Caki2 (cell line): ENCODE results near the gene BUD31. TPM values are rescaled to one million over a fixed set of nuclear protein-coding genes. Genes with fewer than 3 reads are reported as not detected.
"Not testable (repeated sequence)": the region's sequence is repeated elsewhere in the genome, so short reads cannot be mapped to it uniquely, and the experiment has no call there.

Source experiments
- DNase-seq: peaks from one replicate; pipeline ENCODE4 v3.0.0-alpha.2; 2015; ENCODE audit warnings: low read depth
- in situ Hi-C: cut with HindIII; loops from 2 replicates; pipeline ENCODE4 v1.10.0; 2016; ENCODE audit warnings: low sequenced_read_pairs, low pct_unique_long_range_greater_than_20kb, mixed read lengths
- total RNA-seq: library from RNA; depleted of rRNA; stranded (reverse); fragments of >200 nt; shearing (Covaris generic); gene quantifications from 2 replicates; pipeline ENCODE4 v1.2.3, GENCODE V29; 2014; ENCODE audit warnings: low replicate concordance

The BUD31 gene
- total RNA-seq, 1 experiment from 2014 or later: 73.2 TPM

DNA sequence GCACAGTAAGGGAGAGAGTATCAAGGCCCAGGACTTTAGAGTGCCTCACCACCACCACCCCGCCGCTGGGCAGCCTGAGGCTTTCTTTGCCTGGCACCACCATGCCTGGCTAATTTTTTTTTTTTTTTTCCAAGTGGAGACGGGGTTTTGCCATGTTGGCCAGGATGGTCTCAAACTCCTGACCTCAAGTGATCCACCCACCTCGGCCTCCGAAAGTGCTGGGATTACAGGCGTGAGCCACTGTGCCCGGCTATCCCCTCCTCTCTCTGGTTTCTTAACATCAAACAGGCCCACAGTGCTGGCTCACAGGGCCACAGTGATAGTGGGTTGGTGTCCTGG, 29.1 kb upstream of the BUD31 start:
- DNase-seq, in situ Hi-C loops: not testable (repeated sequence)

DNA sequence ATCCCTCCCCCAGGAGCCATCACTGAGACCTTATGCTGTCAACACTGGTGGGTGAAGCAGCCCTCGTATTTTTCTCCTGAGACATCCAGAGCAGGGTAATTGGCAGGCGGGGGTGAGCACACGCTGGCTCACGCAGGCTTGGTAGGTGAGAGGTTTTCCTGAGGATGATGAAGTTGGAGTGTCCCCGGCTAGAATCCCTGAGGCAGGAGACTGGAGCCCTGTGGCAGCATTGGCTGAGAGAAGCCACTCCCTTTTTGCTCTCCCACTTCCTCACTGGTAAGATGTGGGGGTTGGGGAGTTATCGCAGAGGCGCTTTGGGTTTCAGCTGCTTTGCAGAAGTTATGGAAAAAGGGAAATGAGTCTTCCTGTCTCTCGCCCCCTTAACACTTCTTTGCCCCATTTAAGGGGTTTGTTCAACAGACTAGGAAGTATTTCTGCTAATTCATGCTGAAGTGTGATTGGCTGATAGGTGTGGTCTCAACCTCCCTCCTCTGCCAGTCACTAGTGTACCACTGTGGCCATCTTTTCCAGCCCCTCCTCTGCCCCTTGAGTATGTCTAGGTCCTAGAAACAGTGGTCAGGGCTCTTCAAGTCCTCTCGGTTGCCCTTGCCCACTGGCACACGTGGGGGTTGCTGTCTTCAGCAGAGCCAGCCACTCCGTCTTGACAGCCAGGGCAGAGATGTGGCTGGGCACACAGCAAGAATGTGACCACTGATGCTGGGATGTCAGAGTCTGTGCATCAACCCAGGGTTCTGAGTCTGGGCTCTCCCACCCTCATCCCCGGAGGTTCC, 28.5 kb upstream of the BUD31 start:
- in situ Hi-C loops: no loop called here
- peak; percentile 88 for DNase-seq

GRCh38 chr7:99380823-99381663, 27.7 kb upstream of the BUD31 start:
- in situ Hi-C loops: no loop called here
- DNase-seq: peak; percentile 69

DNA sequence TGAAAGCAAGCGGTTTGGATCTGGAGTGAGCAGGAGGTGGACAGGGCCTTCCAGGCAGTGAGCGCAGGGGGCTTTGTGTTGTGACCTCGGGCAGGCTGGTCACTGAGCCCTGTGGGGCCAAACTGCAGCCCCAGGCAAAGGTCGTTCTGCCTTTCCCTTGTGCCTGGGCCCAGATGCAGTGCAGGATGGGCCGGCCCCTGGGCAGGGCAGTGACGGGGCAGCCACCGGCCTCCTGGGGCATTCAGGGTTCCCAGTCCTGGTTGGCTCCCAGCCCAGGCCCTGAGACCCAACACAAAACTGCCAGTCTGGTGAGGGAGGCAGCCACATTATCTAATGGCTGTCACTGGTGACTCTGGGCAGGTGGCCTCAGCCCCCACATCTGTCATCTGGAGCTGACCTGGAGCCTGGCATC, 27.1 kb upstream of the BUD31 start:
- in situ Hi-C loops: no loop called here
- no peak for DNase-seq

GRCh38 chr7:99383203-99383602, 25.6 kb upstream of the BUD31 start:
- no peak for DNase-seq
- in situ Hi-C loops: no loop called here

GRCh38 chr7:99383791-99384370, 24.9 kb upstream of the BUD31 start:
- in situ Hi-C loops: no loop called here
- DNase-seq: no peak

DNA sequence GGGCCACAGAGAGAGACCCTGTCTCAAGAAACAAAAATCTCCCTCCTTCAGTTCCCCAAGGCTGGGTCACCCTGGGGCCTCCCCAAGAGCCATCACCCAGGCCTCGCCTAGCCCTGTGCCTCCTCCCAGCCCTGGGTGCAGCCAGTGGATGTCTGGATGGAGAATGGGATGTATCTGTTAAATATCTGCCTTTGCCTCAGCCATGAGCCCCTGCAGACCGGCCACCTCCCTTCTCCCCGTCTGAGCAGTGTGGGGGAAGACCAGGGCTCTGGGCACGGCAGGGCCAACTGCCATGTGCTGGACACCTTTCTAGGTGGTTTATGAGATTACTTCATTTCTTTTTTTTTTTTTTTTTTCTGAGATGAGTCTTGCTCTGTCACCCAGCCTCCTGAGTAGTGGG, 24.2 kb upstream of the BUD31 start:
- DNase-seq: no peak
- in situ Hi-C loops: no loop called here

DNA sequence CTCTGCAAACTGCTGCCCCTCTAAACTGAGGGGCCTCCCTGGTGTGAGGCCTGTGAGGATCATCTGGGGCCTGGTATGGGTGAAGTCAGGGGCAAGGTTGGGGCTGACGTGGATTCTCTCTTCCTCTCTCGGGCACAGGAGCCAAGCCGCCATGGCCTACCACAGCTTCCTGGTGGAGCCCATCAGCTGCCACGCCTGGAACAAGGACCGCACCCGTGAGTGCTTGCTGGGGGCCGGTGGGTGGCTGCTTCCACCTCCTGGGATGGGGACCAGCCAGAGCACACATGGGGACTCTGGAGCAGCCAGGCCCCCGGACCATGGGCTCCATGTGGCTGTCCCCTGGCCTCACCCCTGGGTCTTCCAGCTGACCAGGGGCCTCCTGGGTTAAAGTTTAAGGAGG, 23.2 kb upstream of the BUD31 start:
- DNase-seq: no peak
- in situ Hi-C loops: no loop called here

DNA sequence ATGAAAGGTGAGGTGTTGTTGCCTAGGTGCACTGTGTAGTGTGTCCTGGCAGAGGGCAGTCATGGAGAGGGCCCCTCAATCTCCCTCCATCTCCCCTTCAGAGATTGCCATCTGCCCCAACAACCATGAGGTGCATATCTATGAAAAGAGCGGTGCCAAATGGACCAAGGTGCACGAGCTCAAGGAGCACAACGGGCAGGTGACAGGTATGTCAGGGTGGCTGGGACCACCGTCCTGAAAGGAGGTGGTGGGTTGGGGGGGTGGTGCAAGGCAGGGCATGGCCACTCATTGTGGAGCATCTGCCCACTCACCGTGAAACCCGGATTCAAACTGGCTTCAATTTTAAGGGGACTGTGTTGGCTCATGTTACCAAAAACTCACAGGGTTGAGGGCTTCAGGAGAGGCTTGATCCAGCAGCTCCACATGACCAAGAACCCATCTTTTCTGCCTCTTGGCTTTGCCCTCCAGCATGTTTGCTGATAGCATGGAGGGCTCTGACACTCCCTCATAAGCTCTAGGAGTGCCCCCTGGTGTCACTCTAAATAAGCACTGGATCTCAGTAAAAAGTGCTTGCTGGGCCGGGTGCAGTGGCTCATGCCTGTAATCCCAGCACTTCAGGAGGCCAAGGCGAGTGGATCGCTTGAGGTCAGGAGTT, 22.1 kb upstream of the BUD31 start:
- in situ Hi-C loops: no loop called here
- DNase-seq: peak; percentile 33

DNA sequence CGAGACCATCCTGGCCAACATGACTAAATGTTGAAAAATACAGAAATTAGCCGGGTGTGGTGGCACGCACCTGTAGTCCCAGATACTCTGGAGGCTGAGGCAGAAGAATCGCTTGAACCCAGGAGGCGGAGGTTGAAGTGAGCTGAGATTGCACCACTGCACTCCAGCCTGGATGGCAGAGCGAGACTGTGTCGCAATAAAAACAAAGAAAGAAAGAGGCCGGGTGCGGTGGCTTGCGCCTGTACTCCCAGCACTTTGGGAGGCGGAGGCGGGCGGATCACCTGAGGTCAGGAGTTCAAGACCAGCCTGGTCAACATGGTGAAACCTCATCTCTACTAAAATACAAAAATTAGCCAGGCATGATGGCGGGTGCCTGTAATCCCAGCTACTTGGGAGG, 21.5 kb upstream of the BUD31 start:
- in situ Hi-C loops, DNase-seq: not testable (repeated sequence)

DNA sequence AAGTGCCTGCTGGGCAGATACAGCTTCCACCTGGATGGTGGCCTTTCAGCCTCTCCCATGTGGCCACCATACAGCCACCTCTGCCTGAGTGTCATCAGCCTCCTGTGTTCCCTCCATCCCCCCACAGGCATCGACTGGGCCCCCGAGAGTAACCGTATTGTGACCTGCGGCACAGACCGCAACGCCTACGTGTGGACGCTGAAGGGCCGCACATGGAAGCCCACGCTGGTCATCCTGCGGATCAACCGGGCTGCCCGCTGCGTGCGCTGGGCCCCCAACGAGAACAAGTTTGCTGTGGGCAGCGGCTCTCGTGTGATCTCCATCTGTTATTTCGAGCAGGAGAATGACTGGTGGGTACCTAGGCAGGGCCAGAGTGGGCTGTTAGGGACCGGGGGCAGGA, 20.9 kb upstream of the BUD31 start:
- no peak for DNase-seq
- in situ Hi-C loops: no loop called here

GRCh38 chr7:99389772-99390171, 19.0 kb upstream of the BUD31 start:
- in situ Hi-C loops: no loop called here
- DNase-seq: no peak

GRCh38 chr7:99390941-99391602, 17.7 kb upstream of the BUD31 start:
- in situ Hi-C loops: no loop called here

DNA sequence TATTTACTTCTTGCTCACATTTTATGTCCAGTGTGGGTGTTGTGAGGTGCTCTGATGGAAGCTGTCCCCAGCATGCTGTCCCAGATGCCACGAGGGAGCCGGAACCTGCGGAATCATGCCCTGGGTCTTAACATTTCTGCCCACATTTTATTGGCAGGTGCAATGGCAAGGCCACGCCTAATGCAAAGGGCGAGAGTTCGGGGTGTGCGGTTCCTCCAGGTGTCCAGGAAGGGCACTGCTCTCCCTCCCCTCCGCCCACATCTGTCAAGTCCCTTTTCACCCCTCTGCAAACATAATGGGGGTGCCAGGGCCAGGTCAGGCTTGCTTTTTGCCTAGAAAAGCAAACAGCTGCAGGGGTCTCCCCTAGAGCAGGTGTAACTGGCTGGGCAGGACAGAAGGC, 16.7 kb upstream of the BUD31 start:
- no peak for DNase-seq
- in situ Hi-C loops: no loop called here

More at GRCh38 chr7:99390941-99391602, 17.7 kb upstream of the BUD31 start:
- DNase-seq: no peak

- in situ Hi-C loops: no loop called here
- DNase-seq: peak; percentile 46
Observed at GRCh38 chr7:99392659-99393354, 16.0 kb upstream of the BUD31 start.

GRCh38 chr7:99393355-99394187, 15.2 kb upstream of the BUD31 start:
- DNase-seq: no peak
- in situ Hi-C loops: no loop called here

GRCh38 chr7:99394188-99394502, 14.6 kb upstream of the BUD31 start:
- in situ Hi-C loops: no loop called here
- no peak for DNase-seq
